CD4-positive, alpha-beta T cell (primary cell): Measurements from ENCODE around the gene RBM33. TPM values are rescaled to one million over a fixed set of nuclear protein-coding genes. Genes with fewer than 3 reads are reported as not detected.

Experiments
- ATAC-seq: fragments of 200-7000 bp; cut with Tn5 transposase; one replicate; pipeline ENCODE4 v1.10.0; 2022; ENCODE audit warnings: mild to moderate bottlenecking; ENCODE audit not compliant: poor library complexity
- CTCF ChIA-PET: fragments of 350-600 bp; sonication (Branson Sonifier 250); formaldehyde crosslinking; loops from one replicate; lab custom pipeline; 2021; ENCODE audit warnings: antibody characterized with exemption, inconsistent platforms; lab: Charles Lee
- POLR2A ChIA-PET: fragments of 350-600 bp; sonication (Branson Sonifier 250); formaldehyde crosslinking; loops from one replicate; lab custom pipeline; 2021; ENCODE audit warnings: antibody characterized with exemption, inconsistent platforms; lab: Charles Lee
- DNase-seq, 14 experiments: peaks; one replicate each; pipeline ENCODE4 v3.0.0-alpha.2; 2013 to 2020; ENCODE audit warnings: mixed read lengths in 2 of 14
- H3K27ac ChIP-seq, 2 donors: one replicate each; pipeline versions ENCODE4 v1.5.1 to v1.7.0; 2013; ENCODE audit warnings: low read length in 2 of 2, low read depth in 1 of 2, mild to moderate bottlenecking in 1 of 2
- H3K27me3 ChIP-seq, 2 experiments: 1 replicate in 1 of 2; 2 replicates in 1 of 2; pipeline versions ENCODE4 v1.6.1 to v1.7.0; 2013; ENCODE audit warnings: low read length in 2 of 2, control low read depth in 1 of 2, mild to moderate bottlenecking in 1 of 2, moderate library complexity in 1 of 2; ENCODE audit not compliant: insufficient read depth in 2 of 2, control insufficient read depth in 1 of 2
- H3K36me3 ChIP-seq: one replicate; pipeline ENCODE4 v1.6.1; 2013; ENCODE audit warnings: low read length, control low read depth; ENCODE audit not compliant: insufficient read depth
- H3K4me1 ChIP-seq: one replicate; pipeline ENCODE4 v1.6.1; 2013; ENCODE audit warnings: low read length, control low read depth; ENCODE audit not compliant: insufficient read depth
- H3K4me3 ChIP-seq: one replicate; pipeline ENCODE4 v1.5.1; 2013; ENCODE audit warnings: mild to moderate bottlenecking, low read length, moderate library complexity
- H3K9me3 ChIP-seq, 2 experiments: 1 replicate in 1 of 2; 2 replicates in 1 of 2; pipeline versions ENCODE4 v1.6.1 to v1.7.0; 2013; ENCODE audit warnings: low read length in 2 of 2, mild to moderate bottlenecking in 2 of 2, control low read depth in 1 of 2, moderate library complexity in 1 of 2; ENCODE audit not compliant: control insufficient read depth in 1 of 2, insufficient read depth in 1 of 2
- H3K27ac Mint-ChIP-seq: one replicate; pipeline ENCODE4 v1.8.0; 2020; ENCODE audit warnings: mixed read lengths
- H3K27me3 Mint-ChIP-seq: one replicate; pipeline ENCODE4 v1.8.0; 2021; ENCODE audit warnings: mixed read lengths
- H3K36me3 Mint-ChIP-seq: one replicate; pipeline ENCODE4 v1.8.0; 2021; ENCODE audit warnings: low read depth, mixed read lengths
- H3K4me1 Mint-ChIP-seq: one replicate; pipeline ENCODE4 v1.8.0; 2021; ENCODE audit warnings: low read depth, mixed read lengths
- H3K4me3 Mint-ChIP-seq: one replicate; pipeline ENCODE4 v1.8.0; 2020; ENCODE audit warnings: mild to moderate bottlenecking, mixed read lengths
- H3K9me3 Mint-ChIP-seq: one replicate; pipeline ENCODE4 v1.8.0; 2020; ENCODE audit warnings: mixed read lengths
- intact Hi-C, 2 experiments: fragments of 100-400 bp; cut with DNase I in 1 of 2; cut with micrococcal nuclease in 1 of 2; formaldehyde crosslinking; loops; one replicate each; pipeline versions ENCODE4 v1.15.1 to v1.9.0; 2023 to 2025; cut with DNase I, micrococcal nuclease
- total RNA-seq, 174 experiments: library from RNA in 2 of 174; stranded (reverse) in 2 of 174; gene quantifications; one replicate each; pipeline ENCODE4 v1.2.3 and lab custom pipeline; 2021 to 2026
- TF ChIP-seq, protein P1 (sequence below): fragments of 200-600 bp; IDR thresholded peaks from one replicate; pipeline ENCODE4 v1.8.0; 2022; ENCODE audit warnings: antibody characterized with exemption, mild to moderate bottlenecking

Gene RBM33
- total RNA-seq, 2 experiments from 2014 or later: 178 to 184 TPM

DNA sequence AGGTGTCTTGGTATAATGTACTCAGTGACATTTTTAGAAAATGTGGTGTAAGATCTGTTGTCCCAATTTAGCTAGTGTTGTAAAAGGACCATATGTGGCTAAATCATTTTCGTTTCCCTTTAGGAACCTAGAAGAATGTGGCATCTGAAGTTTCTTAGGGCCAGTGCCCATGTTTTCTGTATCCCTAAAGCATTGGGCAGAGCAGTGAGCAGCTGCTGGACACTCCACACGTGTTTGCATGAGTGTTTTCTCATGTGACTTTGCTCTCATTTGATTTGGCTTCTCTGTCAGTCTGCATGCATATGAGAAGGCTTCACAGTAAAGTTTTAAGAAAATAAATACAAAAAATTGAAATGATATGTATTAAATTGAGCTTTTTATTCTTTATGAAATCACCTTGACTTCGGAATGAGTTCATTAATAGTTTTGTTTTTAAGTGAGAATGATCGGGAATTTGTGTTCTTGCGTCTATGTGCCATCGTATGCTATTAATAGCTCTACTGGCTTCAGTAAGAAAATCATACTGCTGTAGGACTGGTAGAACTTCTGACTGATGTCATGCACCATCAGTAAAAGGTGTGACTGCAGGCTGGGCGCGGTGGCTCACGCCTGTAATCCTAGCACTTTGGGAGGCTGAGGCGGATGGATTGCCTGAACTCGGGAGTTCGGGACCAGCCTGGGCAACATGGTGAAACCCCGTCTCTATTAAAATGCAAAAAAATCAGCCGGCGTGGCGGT is 61.3 kb downstream of the RBM33 start:
- H3K27ac ChIP-seq: no peak overlapping the region
- no peaks in the 10 kb centered on the region for H3K27me3 ChIP-seq
- TF ChIP-seq, protein P1, sequence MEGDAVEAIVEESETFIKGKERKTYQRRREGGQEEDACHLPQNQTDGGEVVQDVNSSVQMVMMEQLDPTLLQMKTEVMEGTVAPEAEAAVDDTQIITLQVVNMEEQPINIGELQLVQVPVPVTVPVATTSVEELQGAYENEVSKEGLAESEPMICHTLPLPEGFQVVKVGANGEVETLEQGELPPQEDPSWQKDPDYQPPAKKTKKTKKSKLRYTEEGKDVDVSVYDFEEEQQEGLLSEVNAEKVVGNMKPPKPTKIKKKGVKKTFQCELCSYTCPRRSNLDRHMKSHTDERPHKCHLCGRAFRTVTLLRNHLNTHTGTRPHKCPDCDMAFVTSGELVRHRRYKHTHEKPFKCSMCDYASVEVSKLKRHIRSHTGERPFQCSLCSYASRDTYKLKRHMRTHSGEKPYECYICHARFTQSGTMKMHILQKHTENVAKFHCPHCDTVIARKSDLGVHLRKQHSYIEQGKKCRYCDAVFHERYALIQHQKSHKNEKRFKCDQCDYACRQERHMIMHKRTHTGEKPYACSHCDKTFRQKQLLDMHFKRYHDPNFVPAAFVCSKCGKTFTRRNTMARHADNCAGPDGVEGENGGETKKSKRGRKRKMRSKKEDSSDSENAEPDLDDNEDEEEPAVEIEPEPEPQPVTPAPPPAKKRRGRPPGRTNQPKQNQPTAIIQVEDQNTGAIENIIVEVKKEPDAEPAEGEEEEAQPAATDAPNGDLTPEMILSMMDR: no peak
- ATAC-seq (no peak), DNase-seq (no peak)
- no peak overlapping the region for H3K4me3 Mint-ChIP-seq
- no peaks in the 10 kb centered on the region for H3K4me1 ChIP-seq
- H3K4me3 ChIP-seq: no peak overlapping the region
- intact Hi-C loops: no loop called here
- ChIA-PET POLR2A (no interaction called here), CTCF (interaction anchor here (1.4 kb wide), 1 partner anchor 10 kb away, joined by 3 read pairs; no protein-coding TSS in a partner anchor)
- H3K4me1 Mint-ChIP-seq: peaks cover 8% of the 10 kb centered on the region
- no peaks in the 10 kb centered on the region for H3K9me3 Mint-ChIP-seq
- peaks cover 86% of the 10 kb centered on the region for H3K36me3 ChIP-seq
- H3K27ac Mint-ChIP-seq: no peak overlapping the region
- H3K9me3 ChIP-seq: no peaks in the 10 kb centered on the region
- H3K27me3 Mint-ChIP-seq: no peaks in the 10 kb centered on the region
- peaks cover 37% of the 10 kb centered on the region for H3K36me3 Mint-ChIP-seq

DNA sequence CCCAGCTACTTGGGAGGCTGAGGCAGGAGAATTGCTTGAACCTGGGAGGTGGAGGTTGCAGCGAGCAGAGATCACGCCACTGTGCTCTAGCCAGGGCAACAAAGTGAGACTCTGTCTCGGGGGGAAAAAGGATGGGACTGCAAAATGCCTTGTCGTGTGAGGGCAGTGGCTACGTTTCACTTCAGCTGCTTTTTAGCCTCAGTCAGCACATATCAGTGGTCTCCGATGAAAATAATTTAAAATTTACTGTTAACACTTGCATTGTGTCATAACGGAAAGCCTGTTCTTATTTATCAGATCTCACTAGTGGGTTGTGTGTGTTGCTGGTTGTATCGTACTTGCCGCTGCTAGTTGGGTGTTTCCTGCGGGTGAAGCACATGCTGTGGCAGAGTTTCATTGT is 61.9 kb downstream of the RBM33 start:
- no peaks in the 10 kb centered on the region for H3K27me3 Mint-ChIP-seq
- H3K9me3 Mint-ChIP-seq: no peaks in the 10 kb centered on the region
- ATAC-seq: no peak
- H3K9me3 ChIP-seq: no peaks in the 10 kb centered on the region
- H3K27ac ChIP-seq: no peak overlapping the region
- no peaks in the 10 kb centered on the region for H3K4me1 ChIP-seq
- no peak for DNase-seq
- POLR2A ChIA-PET: no interaction called here
- H3K4me1 Mint-ChIP-seq: peaks cover 9% of the 10 kb centered on the region
- no peak overlapping the region for H3K4me3 ChIP-seq
- peaks cover 86% of the 10 kb centered on the region for H3K36me3 ChIP-seq
- peaks cover 31% of the 10 kb centered on the region for H3K36me3 Mint-ChIP-seq
- no peak overlapping the region for H3K4me3 Mint-ChIP-seq
- H3K27ac Mint-ChIP-seq: no peak overlapping the region
- CTCF ChIA-PET: interaction anchor here (1.4 kb wide), 1 partner anchor 10 kb away, joined by 3 read pairs; no protein-coding TSS in a partner anchor
- TF ChIP-seq, protein P1: no peak
- intact Hi-C loops: no loop called here
- no peaks in the 10 kb centered on the region for H3K27me3 ChIP-seq

DNA sequence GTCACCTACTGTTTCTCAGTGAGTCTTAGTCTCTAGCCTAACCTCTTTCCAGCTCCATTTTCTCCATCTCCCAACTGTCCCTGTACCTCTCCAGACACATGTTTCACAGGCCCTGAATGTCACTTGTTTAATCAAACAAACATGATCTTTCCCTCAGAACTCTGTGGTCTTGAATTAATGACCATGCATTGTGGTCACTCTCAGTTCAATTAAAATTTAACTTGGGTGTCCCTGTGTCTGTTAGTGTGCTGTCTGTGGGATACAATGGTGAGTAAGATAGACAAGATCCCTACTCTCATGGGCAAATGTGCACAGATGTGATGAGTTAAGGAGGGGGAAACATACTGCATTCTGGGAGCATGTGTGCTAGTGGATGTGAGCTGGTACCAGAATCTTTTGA is 65.0 kb downstream of the RBM33 start:
- ChIA-PET CTCF (no interaction called here), POLR2A (no interaction called here)
- no peaks in the 10 kb centered on the region for H3K9me3 ChIP-seq
- Mint-ChIP-seq H3K27ac (no peak overlapping the region), H3K4me1 (peaks cover 30% of the 10 kb centered on the region), H3K27me3 (no peaks in the 10 kb centered on the region), H3K9me3 (no peaks in the 10 kb centered on the region), H3K4me3 (no peak overlapping the region), H3K36me3 (peaks cover under 1% of the 10 kb centered on the region)
- ATAC-seq (no peak), DNase-seq (no peak)
- TF ChIP-seq, protein P1: no peak
- H3K36me3 ChIP-seq: peaks cover 85% of the 10 kb centered on the region
- H3K4me1 ChIP-seq: peaks cover 6% of the 10 kb centered on the region
- H3K4me3 ChIP-seq: no peak overlapping the region
- H3K27me3 ChIP-seq: no peaks in the 10 kb centered on the region
- intact Hi-C loops: no loop called here
- no peak overlapping the region for H3K27ac ChIP-seq
